OCI-M2 (cell line): ENCODE measurements around the gene BRSK2.

Experiments used
- DNase-seq: peaks from one replicate; lab custom pipeline; 2025; ENCODE audit not compliant: unreplicated experiment; lab: John Stamatoyannopoulos, UW

BRSK2 gene

GRCh38 chr11:1450344-1450875 lies 60.7 kb downstream of the BRSK2 start:
- no peak for DNase-seq

- DNase-seq, result no peak
Observed at GRCh38 chr11:1450949-1451710, 61.4 kb downstream of the BRSK2 start.

- no peak for DNase-seq
Observed at GRCh38 chr11:1451781-1452470, 62.2 kb downstream of the BRSK2 start.

DNA sequence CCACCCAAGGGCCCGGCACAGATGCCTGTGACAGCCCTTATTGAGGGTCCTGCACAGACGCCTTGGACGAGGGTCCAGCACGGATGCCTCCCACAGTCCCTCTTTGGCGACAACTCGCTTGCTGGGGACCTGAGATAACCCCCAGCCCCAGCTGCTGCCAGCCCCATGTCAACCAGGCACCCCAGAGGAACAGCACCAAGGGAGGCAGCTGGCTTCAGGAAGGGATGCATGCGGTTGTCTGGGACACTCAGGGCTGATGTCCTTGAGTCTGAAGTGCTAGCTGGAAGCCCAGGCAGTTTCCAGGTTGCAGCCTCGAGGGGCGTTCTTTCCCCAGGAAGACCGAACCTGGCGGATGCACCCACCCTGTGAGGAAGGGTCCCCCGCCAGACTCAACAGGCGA lies 63.0 kb downstream of the BRSK2 start:
- no peak for DNase-seq

GRCh38 chr11:1453611-1454034 lies 63.9 kb downstream of the BRSK2 start:
- DNase-seq, result no peak

DNA sequence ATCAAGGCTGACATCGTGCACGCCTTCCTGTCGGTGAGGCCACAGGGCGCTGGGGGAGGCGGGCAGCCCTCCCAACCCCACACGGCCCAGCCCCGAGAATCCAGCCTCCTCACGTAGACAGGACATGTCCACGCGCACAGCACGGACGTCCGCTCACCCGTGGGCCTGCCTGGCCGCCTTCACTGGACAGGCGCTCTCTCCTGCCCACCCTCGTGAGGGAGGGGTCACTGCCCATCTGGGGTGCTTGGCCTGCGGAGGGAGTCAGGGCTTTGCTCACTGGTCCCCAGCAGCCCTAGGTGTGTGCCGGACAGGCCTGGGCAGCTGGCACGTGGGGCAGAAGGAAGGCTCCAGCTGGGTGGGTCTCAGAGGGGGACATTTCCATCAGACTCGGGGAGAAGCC lies 64.8 kb downstream of the BRSK2 start:
- no peak for DNase-seq

DNA sequence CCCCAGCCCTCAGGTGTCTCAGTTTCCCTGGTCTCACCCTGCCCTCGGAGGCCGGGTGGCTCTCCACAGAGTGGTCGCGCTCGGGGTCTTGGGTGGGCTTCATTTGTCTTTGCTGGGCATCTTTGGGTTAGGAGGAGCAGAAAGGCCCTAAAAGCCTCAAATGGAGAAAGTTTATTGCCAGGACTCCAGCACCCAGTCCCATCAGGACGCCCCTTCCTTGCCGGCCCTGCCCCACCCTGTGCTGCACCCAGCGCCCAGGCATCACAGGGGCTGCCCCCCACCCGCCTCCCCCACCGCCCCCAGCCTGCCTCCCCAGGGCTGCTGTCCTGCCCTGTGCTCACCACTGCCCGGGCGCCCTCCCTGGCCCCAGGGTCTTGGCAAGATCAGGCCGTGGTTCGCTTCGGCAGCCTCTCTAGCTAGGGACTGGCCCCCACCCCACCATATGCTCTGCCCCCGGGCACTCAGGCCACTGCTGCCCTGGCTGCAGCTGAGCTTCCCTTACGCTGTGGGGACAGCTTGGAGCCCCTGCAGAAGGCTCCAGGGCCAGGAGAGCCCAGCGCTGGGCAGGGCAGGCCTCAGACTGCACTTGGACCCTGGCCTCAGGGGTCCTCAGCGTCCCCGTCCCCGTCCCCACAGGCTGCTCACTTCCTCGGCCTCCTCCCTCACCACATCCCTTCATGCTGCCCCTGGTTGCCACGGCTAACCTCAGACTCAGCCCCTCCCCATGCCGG lies 65.5 kb downstream of the BRSK2 start:
- no peak for DNase-seq

DNA sequence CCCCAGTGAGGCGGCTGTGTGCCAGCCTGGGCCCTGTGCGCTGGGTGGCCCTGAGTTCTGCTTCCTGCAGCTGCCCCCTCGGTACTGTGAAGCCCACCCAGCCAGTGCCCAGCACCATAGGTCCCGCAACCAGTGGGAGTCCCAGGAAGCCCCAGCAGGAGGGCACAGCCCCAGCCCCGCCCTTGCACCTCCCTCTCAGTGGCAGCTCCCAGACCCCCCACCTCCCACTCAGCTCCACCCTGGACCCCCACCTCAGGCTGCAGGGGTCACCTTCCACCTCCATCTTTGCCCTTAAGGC lies 66.0 kb downstream of the BRSK2 start:
- no peak for DNase-seq

DNA sequence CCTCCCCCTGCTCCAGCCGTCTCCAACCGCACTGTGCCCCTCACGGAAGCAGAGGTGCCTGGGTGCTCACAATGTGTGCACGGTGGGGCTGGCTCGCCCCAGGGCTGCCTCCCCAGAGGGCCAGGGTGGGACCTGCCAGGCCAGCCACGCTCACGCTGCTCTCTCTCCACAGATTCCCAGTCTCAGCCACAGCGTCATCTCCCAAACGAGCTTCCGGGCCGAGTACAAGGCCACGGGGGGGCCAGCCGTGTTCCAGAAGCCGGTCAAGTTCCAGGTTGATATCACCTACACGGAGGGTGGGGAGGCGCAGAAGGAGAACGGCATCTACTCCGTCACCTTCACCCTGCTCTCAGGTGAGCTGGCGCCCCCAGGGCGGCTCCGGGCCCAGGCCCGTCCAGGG lies 66.4 kb downstream of the BRSK2 start:
- DNase-seq, result no peak

GRCh38 chr11:1456596-1457325 lies 67.0 kb downstream of the BRSK2 start:
- no peak for DNase-seq

GRCh38 chr11:1457326-1457680 lies 67.6 kb downstream of the BRSK2 start:
- no peak for DNase-seq

GRCh38 chr11:1457856-1458255 lies 68.1 kb downstream of the BRSK2 start:
- no peak for DNase-seq

DNA sequence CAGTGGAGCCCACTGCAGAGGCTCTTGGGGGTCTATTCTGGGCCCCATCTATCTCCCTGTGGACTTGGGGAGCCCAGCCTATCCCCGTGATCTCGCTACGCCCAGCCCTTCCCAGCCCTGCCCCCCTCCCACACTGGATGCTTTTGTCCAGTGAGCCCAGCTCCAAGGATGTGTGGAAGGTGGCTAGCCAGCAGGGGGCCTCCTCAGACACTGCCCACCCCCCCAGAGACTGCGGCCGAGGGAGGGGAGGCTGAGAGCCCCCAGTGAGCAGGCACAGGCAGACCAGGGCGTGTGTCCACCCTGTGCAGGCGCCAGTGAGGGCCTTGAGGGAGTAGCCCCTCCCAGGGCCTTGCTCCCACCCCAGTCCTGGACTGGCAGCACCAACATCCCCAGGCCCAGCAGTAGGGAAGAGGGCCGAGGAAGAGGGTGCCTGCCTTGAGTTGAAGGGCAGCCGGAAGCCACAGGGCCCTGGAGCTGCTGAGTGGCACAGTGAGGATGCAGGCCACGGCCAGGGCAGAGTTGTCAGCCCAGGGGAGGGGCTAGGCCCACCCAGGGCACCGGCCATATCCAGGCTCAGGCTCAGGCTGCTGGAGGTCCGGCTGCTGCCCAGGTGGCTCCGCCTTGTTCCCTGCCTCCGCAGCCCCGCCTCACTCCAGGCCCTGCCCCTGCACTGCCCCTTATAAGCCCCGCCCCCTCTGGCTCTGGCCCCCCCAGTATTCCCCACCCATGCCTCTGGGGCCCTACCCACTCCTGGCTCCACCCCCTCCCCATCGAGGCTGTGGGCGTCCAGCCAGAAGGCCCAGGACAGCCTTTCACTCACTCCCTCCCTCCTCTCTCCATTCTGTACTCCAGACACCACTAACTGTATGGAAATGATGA lies 68.8 kb downstream of the BRSK2 start:
- DNase-seq, result no peak

GRCh38 chr11:1459219-1459575 lies 69.5 kb downstream of the BRSK2 start:
- no peak for DNase-seq

DNA sequence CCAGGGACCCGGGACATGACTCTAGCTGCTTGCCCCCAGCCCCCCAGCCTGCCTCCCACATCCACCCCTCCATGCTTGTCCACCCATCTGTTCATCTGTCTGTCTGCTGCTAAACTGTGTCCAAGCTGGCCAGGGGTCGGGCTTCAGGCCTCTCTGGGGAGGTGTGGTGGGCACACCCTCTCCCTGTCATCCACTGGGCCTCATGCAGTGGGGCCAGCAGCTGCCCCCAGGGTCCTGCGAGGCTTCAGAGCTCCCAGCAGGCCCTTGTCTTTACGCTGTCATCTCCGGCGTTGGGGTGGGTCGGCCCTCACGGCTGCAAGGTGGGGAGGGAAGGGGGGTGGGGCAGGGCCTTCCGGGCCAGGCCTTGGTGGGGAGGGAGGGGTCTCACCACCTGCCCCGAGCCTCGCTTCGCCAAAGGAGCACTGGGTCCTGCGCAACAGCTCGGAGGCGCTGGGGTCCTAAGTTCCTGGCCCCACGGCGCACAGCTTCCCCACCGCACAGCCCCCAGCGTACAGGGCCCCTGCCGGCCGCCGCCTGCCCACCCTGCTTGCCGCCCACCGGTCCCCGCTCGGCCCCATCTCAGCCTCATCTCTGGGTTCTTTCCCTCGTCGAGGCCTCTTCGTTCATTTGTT lies 70.1 kb downstream of the BRSK2 start:
- no peak for DNase-seq

GRCh38 chr11:1460396-1460985 lies 70.8 kb downstream of the BRSK2 start:
- DNase-seq, result no peak

- no peak for DNase-seq
Observed at GRCh38 chr11:1460986-1461825, 71.5 kb downstream of the BRSK2 start.

- no peak for DNase-seq
Observed at GRCh38 chr11:1461826-1462697, 72.3 kb downstream of the BRSK2 start.
